HL-60 (cell line): ENCODE data around the gene GORASP1.

Source experiments
- DNase-seq, 2 experiments: peaks; one replicate each; pipeline ENCODE4 v3.0.0-alpha.2; 2010 to 2020; ENCODE audit warnings: low read depth in 1 of 2, low spot score in 1 of 2
- H3K27ac ChIP-seq: fragments of 250-450 bp; sonication (Bioruptor Pico); replicated peaks from 2 replicates; pipeline ENCODE4 v1.5.1; 2020; ENCODE audit warnings: mild to moderate bottlenecking, moderate library complexity
- H3K27me3 ChIP-seq: fragments of 250-450 bp; sonication (Bioruptor Pico); 2 replicates; pipeline ENCODE4 v1.5.1; 2021; ENCODE audit warnings: mild to moderate bottlenecking, moderate library complexity; ENCODE audit not compliant: insufficient read depth, poor library complexity, severe bottlenecking
- H3K4me3 ChIP-seq: replicated peaks from 2 replicates; pipeline ENCODE4 v1.5.1; 2011; ENCODE audit warnings: mild to moderate bottlenecking, control low read depth, low read length; ENCODE audit not compliant: insufficient read depth
- GABPA ChIP-seq: IDR thresholded peaks from 2 replicates; pipeline ENCODE4 v1.6.1; 2012; ENCODE audit warnings: low read depth
- POLR2AphosphoS5 ChIP-seq: IDR thresholded peaks from 2 replicates; pipeline ENCODE4 v1.6.1; 2012; ENCODE audit warnings: low read depth
- SPI1 ChIP-seq: IDR thresholded peaks from 2 replicates; pipeline ENCODE4 v1.6.1; 2012; ENCODE audit warnings: low read depth, mild to moderate bottlenecking, borderline replicate concordance
- TF ChIP-seq, protein P1 (sequence below): IDR thresholded peaks from one replicate; pipeline ENCODE4 v1.5.1; 2011; ENCODE audit warnings: low read length, control low read depth, inconsistent platforms; ENCODE audit not compliant: insufficient read depth
- TF ChIP-seq, protein P2 (sequence below): IDR thresholded peaks from 2 replicates; pipeline ENCODE4 v1.6.1; 2012; ENCODE audit warnings: low read depth; ENCODE audit not compliant: insufficient replicate concordance

GORASP1 gene

DNA sequence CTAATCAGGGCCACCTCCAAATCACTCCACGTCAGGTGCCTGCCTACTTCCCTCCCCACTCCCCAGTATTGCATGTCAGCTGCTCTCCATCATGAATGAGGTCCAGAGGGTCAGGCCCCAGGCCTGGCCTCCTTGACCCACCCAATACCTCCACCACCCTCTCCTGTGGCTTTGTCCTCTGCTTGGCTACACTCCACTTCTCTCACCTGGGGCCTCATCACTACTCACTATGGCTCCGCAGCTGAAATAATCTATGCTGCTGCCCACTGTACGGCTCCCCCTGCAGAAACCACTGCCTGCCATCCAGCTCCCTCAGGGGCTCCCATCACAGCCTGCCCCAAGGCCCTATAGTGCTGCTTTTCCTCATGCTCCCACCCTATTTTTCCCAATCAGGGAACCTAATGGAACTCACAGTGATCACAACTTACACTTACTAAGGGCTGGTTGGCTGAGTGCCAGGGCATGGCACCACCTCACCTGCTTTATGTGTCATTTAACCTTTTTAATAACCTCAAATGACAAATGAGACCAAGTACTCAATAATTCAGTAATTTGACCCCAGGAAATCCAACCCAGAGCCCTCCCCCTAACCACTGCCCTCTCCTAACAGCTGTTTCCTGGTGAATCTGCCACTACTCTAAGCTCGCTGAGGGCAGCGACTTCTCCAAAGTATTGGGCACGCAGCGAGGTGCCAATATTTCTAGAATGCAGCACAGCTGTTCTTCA lies 2.3 kb downstream of the GORASP1 start:
- no peak for DNase-seq
- TF ChIP-seq, protein P1, sequence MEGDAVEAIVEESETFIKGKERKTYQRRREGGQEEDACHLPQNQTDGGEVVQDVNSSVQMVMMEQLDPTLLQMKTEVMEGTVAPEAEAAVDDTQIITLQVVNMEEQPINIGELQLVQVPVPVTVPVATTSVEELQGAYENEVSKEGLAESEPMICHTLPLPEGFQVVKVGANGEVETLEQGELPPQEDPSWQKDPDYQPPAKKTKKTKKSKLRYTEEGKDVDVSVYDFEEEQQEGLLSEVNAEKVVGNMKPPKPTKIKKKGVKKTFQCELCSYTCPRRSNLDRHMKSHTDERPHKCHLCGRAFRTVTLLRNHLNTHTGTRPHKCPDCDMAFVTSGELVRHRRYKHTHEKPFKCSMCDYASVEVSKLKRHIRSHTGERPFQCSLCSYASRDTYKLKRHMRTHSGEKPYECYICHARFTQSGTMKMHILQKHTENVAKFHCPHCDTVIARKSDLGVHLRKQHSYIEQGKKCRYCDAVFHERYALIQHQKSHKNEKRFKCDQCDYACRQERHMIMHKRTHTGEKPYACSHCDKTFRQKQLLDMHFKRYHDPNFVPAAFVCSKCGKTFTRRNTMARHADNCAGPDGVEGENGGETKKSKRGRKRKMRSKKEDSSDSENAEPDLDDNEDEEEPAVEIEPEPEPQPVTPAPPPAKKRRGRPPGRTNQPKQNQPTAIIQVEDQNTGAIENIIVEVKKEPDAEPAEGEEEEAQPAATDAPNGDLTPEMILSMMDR: no peak
- TF ChIP-seq SPI1 (no peak), POLR2AphosphoS5 (no peak), GABPA (no peak)
- TF ChIP-seq, protein P2, sequence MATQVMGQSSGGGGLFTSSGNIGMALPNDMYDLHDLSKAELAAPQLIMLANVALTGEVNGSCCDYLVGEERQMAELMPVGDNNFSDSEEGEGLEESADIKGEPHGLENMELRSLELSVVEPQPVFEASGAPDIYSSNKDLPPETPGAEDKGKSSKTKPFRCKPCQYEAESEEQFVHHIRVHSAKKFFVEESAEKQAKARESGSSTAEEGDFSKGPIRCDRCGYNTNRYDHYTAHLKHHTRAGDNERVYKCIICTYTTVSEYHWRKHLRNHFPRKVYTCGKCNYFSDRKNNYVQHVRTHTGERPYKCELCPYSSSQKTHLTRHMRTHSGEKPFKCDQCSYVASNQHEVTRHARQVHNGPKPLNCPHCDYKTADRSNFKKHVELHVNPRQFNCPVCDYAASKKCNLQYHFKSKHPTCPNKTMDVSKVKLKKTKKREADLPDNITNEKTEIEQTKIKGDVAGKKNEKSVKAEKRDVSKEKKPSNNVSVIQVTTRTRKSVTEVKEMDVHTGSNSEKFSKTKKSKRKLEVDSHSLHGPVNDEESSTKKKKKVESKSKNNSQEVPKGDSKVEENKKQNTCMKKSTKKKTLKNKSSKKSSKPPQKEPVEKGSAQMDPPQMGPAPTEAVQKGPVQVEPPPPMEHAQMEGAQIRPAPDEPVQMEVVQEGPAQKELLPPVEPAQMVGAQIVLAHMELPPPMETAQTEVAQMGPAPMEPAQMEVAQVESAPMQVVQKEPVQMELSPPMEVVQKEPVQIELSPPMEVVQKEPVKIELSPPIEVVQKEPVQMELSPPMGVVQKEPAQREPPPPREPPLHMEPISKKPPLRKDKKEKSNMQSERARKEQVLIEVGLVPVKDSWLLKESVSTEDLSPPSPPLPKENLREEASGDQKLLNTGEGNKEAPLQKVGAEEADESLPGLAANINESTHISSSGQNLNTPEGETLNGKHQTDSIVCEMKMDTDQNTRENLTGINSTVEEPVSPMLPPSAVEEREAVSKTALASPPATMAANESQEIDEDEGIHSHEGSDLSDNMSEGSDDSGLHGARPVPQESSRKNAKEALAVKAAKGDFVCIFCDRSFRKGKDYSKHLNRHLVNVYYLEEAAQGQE: no peak
- Histone ChIP-seq H3K27ac (no peak overlapping the region), H3K4me3 (no peak overlapping the region), H3K27me3 (no peaks in the 10 kb centered on the region)

DNA sequence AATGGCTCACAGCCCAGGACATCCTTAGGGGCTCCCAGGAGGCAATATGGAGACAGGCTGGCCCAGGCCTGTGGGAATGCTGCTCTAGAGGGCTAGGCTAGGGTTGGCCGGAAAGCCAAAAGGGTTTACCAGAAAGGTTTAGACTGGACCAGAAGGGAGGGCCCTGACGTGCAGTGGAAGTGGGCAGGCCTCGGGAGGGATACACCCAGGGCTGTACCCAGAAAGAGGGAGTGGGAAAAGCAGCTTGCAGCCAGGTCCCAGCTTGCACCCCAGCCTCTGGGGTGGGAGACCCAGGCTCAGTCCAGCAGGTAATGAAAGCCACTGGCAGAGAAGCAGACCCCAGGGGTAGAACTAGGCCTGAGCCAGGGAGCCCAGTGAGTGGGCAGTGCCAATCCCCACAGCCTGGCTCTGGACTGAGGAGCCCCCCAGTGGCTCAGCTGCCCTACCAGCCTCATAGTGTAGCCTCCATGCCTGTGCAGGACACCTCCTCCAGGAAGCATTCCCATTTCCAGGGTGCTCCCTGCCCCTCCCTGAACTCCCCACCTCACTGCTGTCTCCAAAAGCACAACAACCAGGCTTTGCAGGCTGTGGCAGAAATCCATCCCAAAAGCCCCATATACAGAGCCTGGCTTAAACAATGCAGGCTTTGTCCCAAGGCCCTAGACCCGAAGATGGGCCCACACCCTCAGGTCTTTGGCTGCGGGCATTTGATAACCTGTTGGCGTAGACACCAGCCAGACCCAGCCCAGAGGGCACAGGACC lies 3.5 kb downstream of the GORASP1 start:
- TF ChIP-seq GABPA (no peak), POLR2AphosphoS5 (no peak), SPI1 (no peak)
- TF ChIP-seq, protein P1: no peak
- TF ChIP-seq, protein P2: no peak
- Histone ChIP-seq H3K4me3 (no peak overlapping the region), H3K27ac (no peak overlapping the region), H3K27me3 (no peaks in the 10 kb centered on the region)
- no peak for DNase-seq

DNA sequence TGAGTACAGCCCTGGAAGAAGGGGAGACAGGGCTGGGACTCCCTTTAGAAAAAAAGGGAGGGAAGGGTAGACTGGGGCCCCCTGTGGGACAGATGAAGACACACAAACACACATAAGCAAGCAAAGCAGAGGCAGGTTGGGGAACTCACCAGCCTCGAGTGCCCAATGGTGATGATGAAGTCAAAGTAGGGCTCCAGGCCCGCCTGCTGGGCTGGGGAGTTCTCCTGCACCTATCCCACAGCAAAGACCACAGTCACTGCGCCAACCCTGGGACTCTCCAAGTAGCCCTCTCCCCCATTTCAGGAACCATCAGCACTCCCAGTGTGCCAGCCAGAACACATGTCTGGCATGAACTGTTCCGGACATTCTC lies 4.1 kb downstream of the GORASP1 start:
- no peak overlapping the region for H3K27ac ChIP-seq
- H3K4me3 ChIP-seq: no peak overlapping the region
- DNase-seq: no peak
- TF ChIP-seq POLR2AphosphoS5 (no peak), GABPA (no peak), SPI1 (no peak)
- TF ChIP-seq, protein P1: no peak
- TF ChIP-seq, protein P2: no peak
- no peaks in the 10 kb centered on the region for H3K27me3 ChIP-seq
